Measurements from ENCODE around the gene ITPA. TPM values are rescaled to one million over a fixed set of nuclear protein-coding genes. Genes with fewer than 3 reads are reported as not detected.

ITPA gene
- total and polyA plus RNA-seq, 2 of the 13 experiments (the other 11 are each of a cell fraction or from before 2014, with no cell fraction given) = 60.1 to 103 TPM

GRCh38 chr20:3248167-3248992 is 39.1 kb downstream of the ITPA start (continued):
- TF ChIP-seq PATZ1 (CRISPR knock-in tag; IDR thresholded peaks at IDR 0.05) (peak; percentile 55; the same call in 1 of the 2 replicates), ZNF772 (CRISPR knock-in tag; IDR thresholded peaks at IDR 0.05) (0 out of 2 replicates have a peak, but pooled peaks have one; percentile 73), ZNF891 (CRISPR knock-in tag; IDR thresholded peaks at IDR 0.05) (peak; percentile 82), POLR2G (IDR thresholded peaks at IDR 0.05; ENCODE audit: low read depth, low read length) (peak; percentile 66), BCLAF1 (IDR thresholded peaks at IDR 0.05) (no peak), TERF1 (CRISPR knock-in tag; IDR thresholded peaks at IDR 0.05) (0 out of 2 replicates have a peak, but pooled peaks have one; percentile 72), AHR (CRISPR knock-in tag; IDR thresholded peaks at IDR 0.05) (no peak), SAFB2 (CRISPR knock-in tag; IDR thresholded peaks at IDR 0.05; ENCODE audit: borderline replicate concordance, low read depth) (0 out of 2 replicates have a peak, but pooled peaks have one; percentile 51), BCL3 (CRISPR knock-in tag; IDR thresholded peaks at IDR 0.05) (0 out of 2 replicates have a peak, but pooled peaks have one; percentile 48), ZNF652 (CRISPR knock-in tag; IDR thresholded peaks at IDR 0.05; ENCODE audit: borderline replicate concordance, low read depth) (no peak), THAP7 (CRISPR knock-in tag; IDR thresholded peaks at IDR 0.05) (0 out of 2 replicates have a peak, but pooled peaks have one; percentile 25), ZNF331 (CRISPR knock-in tag; IDR thresholded peaks at IDR 0.05) (peak; percentile 15; the same call in 1 of the 2 replicates), NRL (CRISPR knock-in tag; IDR thresholded peaks at IDR 0.05; ENCODE audit: borderline replicate concordance) (peak; percentile 78; the same call in 1 of the 2 replicates), ZBTB7B (CRISPR knock-in tag; IDR thresholded peaks at IDR 0.05) (peak; percentile 47; the same call in 1 of the 2 replicates), GABPB1 (CRISPR knock-in tag; IDR thresholded peaks at IDR 0.05) (peak; percentile 62; the same call in 1 of the 2 replicates), HMGA1 (CRISPR knock-in tag; conservative IDR thresholded peaks at IDR 0.05) (no peak), SP4 (CRISPR knock-in tag; IDR thresholded peaks at IDR 0.05) (0 out of 2 replicates have a peak, but pooled peaks have one; percentile 9), TBX2 (CRISPR knock-in tag; IDR thresholded peaks at IDR 0.05; ENCODE audit: borderline replicate concordance) (peak; percentile 50; the same call in 1 of the 2 replicates), ZIK1 (CRISPR knock-in tag; IDR thresholded peaks at IDR 0.05; ENCODE audit: borderline replicate concordance, low read depth) (no peak), MYC (CRISPR knock-in tag; IDR thresholded peaks at IDR 0.05; ENCODE audit: borderline replicate concordance) (peak; percentile 68)

Data from HepG2 (cell line).